GM18870 (cell line): ENCODE measurements around the gene SLC6A4.
"Not testable (repeated sequence)": the region's sequence is repeated elsewhere in the genome, so short reads cannot be mapped to it uniquely, and the experiment has no call there.

Experiments used
- ATAC-seq: cut with Tn5 transposase; IDR thresholded peaks from one replicate; pipeline ENCODE4 v1.9.1; 2021; ENCODE audit warnings: moderate library complexity; ENCODE audit not compliant: unreplicated experiment

Gene SLC6A4

DNA sequence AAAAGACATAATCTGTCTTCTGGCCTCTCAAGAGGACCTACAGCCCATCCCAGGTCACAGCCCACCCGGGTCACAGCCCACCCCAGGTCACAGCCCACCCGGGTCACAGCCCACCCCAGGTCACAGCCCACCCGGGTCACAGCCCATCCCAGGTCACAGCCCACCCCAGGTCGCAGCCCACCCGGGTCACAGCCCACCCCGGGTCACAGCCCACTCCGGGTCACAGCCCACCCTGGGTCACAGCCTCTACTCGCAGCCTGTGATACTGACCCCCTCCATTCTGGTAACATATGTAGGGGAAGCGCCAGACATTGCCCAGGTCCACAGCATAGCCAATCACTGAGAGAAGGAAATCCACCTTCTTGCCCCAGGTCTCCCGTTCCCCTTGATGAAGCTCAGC, 14.2 kb downstream of the SLC6A4 start:
- no peak for ATAC-seq

DNA sequence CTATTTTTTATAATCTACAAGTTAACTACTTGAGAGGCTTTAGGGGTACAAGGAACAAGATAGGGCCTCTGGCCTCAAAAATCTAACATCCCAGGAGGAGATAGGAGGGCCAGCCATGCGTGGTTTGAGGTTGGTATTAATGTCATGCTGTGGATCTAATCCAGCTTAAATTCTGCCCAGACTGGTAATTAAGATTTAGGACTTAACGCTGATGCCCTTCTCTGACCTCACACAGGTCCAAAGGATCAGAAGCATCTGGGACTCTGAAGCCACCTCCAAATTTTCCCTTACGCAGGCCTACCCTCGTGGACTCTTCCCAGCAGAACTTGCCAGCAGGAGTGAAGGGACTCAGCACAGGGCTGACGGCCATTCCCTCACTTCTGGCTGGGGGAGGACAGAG, 15.1 kb downstream of the SLC6A4 start:
- ATAC-seq = no peak

DNA sequence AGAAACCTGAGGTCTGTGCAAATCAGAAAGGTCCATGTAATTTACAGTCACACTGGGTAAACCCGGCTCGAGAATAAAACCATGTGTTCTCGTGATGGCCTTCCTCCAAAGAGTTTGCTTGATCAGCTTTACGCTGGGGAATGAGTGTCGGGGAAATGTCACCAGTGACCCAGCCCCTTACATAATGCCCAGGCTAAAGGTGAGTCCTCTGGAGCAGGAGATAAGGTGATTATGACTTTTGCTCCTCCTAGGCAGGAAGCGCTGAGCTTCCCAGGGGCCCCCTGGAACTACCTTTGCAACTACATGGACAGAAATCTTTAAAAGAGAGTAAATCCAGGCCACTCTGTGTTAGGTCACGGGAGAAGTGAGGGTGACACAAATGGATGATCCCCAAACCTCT, 15.7 kb downstream of the SLC6A4 start:
- ATAC-seq = no peak

DNA sequence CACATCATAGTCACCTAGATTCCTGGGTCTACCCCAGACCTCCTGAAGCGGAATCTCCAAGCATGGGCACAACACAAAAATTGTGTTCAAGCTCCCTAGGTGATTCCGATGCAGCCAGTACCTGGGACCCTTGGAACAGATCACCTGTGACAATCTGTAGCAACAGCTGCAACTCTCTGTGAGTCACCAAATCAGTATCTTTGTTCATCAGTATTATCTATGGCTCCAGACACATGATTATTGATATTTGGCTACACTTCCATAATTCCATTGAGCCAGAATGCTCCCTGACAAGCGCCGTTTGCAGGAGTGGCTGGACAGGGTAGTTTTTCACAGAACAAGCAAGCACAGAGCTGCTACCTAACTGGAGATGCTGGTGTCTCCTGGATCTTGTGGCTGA, 16.2 kb downstream of the SLC6A4 start:
- no peak for ATAC-seq

DNA sequence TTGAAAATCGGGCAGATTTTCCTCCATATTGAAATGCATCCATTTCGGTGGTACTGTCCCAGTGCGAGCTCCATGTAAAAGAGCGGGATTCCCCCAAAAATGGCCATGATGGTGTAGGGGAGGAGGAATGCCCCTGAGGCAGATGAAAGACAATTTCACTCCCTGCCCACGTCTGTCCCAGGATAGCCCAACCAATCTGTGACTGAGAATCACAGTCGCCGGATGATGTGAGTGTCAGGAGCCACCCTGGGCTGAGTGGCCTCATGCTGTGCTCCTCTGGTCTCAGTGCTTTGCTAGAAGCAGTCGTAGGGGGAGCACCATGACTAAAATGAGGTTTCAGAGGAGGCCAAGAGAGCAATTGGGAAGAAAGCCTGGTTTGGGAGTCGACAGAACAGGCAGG, 16.7 kb downstream of the SLC6A4 start:
- no peak for ATAC-seq

DNA sequence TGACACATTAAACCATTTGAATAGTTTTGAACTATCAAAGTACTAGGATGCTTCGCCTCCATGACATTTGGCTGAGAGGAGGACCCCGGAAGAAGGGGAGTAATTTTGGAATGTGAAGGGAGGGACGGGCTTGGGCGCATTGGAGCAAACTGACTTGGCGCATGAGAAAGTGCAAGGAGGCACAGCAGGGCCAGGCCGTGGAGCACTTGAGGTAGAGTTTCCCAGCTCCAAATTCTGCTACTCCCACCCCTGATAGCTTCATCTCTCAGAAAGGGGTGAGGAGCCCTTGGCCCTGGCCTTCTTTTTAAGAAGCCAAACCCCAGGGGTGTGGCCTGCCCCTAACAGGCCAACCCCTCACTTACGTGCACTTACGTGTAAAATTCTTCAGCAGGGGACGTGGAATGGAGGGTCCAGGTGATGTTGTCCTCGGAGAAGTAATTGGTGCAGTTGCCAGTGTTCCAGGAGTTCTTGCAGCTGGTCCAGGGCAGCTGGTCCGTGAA, 17.7 kb downstream of the SLC6A4 start:
- ATAC-seq = no peak

DNA sequence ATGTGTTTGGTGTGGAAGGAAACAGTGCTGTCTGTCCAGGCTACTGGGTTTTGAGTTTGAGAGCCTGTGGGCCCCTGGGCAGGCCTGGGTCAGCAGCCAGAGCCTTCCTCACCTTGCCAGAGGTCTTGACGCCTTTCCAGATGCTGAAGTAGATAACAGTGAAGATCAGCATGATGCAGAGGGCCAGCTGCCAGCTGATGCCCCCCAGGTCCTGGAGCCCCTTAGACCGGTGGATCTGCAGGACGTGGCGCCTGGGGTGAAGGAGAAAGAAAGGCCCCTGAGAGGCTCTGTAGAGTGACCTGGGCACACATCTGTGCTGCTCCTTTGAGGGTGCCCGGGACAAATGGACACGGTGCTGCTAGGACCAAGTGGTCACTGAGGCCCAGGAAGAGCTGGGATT, 18.4 kb downstream of the SLC6A4 start:
- no peak for ATAC-seq

DNA sequence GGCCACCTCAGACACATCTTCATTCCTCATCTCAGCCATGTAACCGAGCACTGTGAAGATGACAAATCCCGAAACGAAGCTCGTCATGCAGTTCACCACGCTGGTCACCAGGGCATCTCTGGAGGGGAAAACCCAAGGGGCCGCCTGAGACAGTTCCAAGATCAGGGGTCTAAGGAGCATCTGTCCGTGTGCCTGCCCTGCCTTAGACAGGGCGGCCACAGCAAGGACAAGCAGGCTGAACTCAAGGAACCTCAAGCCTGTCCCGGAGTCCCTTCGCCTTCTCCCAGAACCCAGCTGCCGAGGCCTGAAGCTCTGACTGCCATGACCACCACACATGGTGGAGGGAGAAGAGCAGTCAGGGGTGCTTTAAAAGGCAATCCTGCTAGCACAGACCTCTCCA, 22.7 kb downstream of the SLC6A4 start:
- peak; percentile 74 for ATAC-seq

DNA sequence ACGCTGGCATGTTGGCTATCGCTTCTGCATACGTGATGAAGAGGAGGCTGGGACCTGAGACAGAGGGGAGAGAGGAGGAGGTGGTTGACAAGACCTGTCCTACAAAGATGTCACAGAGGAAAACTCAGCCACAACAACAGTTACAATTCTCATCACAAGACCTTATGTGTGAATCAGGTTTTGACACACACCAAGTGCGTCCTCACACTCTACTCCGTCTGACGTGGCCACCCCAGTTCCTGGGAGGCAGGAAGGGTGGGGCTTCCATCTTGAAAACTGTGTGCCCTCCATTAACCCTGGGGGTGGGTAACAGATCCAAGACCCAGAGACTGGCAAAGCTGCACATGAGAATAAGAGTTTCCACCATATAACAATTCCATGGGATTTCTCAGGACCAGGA, 24.1 kb downstream of the SLC6A4 start:
- ATAC-seq = no peak

DNA sequence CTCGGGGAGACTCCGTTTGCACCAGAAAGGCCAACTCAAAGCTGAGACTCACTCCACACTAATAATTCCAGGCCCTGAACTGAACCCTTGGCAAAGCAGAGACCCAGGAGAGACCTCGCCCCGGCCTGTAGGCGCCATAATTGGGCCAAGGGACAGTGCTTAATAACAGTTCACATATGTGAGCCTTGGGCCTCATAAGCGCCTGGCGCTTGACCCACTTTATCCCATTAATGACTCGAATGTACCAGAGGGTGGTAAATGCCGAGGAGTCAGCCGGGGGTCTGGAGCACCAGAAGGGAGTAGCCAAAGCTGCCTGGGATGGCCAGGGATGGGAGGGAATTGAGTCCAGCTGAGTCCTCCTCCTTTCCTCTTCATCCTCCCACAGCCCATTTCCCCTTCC, 24.6 kb downstream of the SLC6A4 start:
- no peak for ATAC-seq

DNA sequence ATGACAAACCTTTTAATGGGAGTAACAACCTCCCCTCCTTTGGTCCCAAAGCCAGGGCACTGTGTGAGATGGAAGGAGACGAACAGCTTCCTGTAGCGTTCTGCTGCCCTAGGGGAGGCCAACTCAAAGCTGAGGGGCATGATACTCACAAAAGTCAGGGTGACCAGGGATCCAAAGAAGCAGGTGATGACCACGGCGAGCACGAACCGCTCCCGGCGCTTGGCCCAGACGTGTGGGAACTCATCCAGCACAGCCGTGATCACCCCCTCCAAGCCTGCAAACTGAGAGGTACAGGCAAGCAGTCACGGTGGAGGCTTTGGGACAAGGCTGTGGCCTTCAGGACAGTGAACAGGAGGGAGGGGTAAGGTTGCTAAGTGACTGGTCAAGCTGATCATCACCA, 25.1 kb downstream of the SLC6A4 start:
- ATAC-seq = no peak

DNA sequence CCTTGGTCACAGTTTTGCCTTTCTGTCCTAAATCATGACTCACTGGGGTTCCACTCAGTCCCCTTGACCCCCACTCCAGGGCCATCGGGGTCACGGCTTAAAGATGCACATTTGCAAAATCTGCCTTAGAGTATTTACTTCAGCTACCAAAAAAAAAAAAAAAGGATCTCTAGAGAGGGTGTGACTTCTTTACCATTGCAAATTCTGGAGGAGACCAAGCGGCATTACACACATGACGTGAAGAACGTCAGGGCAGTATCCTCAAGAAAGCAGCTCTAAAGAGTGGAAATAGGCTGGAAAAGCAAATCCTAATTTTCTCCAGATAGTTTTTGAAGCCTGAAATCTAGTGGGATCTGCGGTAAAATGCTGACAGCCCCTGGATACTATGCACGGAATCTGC, 25.6 kb downstream of the SLC6A4 start:
- ATAC-seq = no peak

DNA sequence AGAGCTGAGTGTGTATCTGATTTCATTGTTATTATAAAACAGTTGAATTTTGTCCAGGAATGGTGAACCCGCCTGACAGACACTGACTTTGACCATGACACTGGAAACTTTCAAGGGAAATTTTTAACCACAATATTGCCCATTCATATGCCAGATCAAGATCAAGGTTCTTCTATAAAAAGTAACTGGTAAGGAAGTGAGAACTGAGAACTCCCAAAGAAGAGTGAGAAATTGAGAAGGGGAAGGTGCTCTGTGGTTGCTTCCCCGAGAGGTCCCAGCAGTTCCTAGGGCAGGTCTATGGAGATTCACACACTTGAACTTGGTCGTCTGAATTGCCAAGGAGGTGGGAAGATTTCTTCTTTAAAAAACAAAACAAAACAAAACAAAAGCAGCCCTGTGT, 27.3 kb downstream of the SLC6A4 start:
- ATAC-seq = no peak

DNA sequence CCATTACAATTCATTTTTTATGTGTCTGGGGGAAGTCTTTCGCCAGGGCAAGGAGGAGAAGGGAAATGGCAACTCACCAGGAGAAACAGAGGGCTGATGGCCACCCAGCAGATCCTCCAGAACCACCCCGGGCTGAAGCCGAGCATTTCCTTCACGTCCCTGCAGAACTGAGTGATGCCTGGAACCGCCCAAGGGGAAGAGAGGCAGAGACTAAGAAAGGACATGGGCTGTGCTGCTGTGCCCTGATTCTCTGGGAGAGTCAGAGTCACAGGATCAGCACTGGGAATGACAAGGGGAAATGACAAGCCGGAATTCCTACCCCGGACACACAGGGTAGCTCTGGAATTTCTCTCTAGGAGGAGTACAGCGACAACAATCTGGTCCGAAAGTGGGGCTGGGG, 27.8 kb downstream of the SLC6A4 start:
- no peak for ATAC-seq

DNA sequence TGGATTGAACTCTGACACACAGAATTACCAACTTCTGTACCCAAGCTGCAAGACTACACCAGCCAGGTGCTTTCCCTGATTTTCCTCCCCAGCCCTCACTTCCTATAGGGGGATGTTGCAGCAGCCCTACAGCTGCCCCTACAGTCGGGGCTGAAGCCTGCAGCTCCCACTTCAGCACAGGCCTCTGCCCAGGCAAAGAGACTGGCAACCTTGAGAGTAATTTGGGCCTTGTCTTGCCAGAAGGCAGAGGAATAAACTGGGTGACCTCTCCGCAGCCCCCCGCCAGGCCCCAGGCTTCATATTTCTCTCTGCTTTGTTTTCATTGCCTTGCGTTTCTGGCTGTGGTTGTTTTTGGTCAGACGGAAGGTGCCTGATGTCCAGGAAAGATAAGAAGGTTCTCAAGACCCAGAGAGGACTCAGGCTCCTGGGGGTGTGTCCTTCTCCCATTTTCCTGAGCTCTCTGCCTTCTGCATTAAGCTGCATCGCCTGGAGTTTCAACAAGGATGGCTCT, 32.0 kb downstream of the SLC6A4 start:
- no peak for ATAC-seq

DNA sequence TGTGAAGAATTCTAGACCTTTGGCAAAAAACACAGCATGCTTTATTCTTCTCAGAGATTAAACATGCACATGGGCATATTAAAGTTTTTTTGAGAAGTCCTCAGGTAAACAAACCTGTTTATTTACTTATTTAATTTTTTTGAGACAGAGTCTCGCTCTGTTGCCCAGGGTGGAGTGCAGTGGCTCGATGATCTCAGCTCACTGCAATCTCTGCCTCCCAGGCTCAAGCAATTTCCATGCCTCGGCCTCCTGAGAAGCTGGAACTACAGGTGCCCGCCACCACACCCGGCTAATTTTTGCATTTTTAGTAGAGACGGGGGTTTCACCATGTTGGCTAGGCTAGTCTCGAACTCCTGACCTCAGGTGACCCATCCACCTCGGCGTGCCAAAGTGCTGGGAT, 34.8 kb downstream of the SLC6A4 start:
- ATAC-seq = not testable (repeated sequence)

DNA sequence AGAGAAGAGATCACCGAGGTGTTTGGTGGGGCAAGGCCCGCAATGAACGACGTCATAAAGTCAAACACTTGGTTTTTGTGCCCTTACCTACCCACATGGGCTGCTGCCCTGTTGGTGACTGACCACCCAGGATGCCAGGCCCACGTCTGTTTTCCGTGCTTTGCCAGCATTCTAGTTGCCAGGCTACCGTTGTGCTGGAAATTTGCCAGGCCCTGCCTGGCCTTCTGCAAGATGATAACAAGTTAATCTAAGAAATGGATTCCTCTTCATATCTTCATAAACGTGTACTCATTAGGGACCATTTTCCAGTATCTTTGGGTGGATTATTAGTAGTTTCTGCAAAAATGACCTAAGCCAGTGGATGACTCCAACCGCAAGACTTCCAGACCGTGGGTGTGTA, 35.4 kb downstream of the SLC6A4 start:
- ATAC-seq = no peak

DNA sequence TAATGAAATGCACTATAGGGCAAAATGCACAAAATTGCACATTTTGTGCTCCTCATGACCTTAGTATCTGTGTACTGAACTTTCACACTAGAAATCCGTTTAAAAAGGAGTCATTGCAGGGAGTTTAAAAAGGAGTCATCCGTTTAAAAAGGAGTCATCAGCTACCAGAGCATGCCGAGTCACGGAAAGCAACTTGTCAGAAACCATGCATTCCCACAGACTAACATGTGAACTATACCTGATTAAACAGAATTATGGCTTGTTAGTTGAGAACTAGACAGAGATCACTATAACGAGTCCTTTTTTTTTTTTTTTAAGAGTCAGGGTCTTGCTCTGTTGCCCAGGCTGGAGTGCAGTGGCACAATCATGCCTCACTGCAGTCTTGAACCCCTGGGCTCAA, 35.9 kb downstream of the SLC6A4 start:
- ATAC-seq = no peak

DNA sequence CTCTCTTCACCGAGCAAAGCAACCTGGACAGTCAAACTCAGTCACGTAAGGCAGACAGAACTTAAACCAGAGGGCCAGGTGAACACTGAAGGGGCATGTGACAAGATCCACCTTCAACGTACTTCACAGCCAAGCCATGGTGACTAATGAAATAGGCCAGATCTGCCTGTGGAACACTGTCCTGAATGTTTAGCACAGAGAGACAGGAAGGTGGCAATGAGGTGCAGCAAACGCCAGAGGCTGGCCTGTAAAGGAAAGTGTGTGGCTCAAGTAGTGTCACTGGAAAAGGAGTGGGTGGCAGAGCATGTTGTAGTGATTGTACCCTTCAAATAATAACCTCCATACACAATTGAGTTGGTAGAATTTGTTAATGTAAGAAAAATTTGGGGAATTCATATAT, 38.1 kb downstream of the SLC6A4 start:
- ATAC-seq = no peak

DNA sequence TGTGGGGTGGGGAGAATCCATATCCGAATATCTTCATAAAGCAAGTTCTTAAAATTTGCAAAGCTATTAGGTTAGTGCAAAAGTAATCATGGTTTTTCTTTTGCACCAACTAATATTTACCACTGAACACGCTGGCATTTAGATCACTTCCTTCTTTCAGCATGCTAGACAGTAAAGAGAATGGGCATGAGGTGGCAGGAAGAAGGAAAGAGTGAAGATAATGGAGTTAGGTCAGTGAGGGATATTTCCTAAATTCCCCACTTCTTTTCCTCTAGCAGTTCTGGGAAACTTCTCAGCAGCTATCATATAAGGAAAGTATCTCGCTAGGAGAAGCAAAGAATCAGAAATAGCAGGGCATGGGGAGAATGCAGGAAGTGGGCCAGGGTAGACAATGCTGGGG, 39.0 kb downstream of the SLC6A4 start:
- no peak for ATAC-seq

DNA sequence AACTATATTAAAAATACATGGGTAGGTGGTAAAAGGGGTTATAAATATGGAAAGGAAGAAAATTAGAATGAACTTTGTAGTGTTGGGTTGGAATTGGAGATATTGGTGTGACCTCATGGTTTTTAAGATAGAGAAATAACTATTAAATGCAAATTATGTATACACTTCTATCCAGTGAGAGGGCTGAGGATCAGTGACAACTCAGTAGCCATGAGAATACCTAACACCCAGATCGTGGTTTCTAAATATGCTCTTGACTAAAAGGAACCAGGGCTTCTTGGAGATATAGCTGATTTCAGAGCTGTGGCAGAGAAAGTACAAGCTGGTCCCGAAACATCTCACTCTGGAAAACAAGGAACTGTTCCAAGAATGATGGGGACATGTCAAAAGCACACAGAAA, 44.4 kb downstream of the SLC6A4 start:
- no peak for ATAC-seq

DNA sequence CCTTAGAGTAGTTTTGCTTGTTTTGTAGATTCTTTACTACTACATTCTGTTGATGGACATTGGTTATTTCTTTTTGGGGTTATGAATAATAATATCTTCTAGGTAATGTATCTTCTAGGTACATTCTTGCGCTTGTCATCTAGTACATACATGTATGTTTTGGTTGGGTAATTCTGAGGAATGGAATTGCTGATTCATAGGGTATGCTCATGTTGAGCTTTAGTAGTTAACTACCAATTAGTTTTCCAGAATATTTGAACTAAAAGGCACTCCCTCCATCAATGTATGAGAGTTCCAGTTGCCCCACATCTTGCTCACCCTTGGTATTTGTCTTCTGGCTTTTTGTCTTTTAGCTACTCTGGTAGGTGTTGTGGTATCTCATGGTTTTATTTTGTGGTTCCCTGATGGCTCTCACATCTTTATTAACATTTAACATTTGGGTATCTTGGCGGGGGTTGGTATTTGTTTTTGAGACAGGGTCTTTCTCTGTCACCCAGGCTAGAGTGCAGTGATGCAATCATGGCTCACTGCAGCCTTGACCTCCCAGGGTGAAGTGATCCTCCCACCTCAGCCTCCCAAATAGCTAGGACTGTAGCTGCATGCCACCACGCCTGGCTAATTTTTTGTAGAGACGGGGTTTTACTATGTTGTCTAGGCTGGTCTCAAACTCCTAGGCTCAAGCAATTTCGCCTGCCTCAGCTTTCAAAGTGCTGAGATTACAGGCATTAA, 47.1 kb downstream of the SLC6A4 start:
- ATAC-seq = no peak

DNA sequence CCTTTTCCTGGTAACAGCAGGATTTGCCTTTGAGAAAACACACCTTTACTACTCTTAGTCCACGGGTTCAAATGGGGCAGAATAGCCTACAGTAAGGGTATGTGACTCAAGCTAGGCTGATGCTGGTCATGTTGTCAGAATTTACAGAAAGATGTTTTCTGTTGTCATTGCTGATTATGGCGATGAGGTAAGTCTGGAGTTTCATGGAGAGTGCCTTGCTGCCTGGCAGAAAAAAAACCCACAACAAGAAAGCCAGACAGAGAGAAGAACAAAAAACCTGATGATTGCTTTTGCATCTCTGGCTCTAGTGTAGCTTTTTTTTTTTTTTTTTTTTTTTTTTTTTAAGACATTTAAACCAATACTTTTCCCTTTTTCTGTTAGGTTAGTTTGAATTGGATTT, 47.9 kb downstream of the SLC6A4 start:
- ATAC-seq = no peak
